GM19468 (cell line): ENCODE data around the gene LCN1.

ENCODE experiments used
- ATAC-seq: cut with Tn5 transposase; IDR thresholded peaks from one replicate; pipeline ENCODE4 v1.9.1; 2021; ENCODE audit warnings: mild to moderate bottlenecking, moderate library complexity, moderate number of reproducible peaks; ENCODE audit not compliant: unreplicated experiment; ENCODE audit errors: extremely low read depth

Gene LCN1

DNA sequence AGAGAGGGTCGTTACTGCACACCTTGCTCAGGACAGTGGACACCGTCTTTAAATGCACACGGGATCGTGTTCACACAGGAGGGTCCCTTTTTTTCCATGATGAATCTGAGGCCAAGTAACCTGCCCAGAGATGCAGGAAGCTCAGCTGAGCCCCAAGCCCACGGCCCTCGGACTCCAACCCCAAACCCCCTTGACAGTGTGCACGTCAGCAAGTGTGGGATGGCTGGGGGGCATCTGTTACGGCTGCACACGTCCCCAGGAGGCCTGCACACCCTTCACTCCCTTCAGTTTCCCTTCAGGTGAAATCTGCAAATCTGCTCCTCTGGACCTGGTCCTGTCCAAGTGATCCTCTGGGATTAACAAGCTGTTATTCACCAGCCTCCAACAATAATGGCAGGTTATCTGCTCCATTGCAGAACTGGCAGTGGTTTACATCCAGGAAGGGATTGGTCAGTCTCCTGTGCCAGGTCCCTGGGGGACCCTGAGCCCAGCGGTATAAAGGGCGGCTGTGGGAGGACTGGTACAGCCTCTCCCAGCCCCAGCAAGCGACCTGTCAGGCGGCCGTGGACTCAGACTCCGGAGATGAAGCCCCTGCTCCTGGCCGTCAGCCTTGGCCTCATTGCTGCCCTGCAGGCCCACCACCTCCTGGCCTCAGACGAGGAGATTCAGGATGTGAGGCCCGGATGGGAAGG, at the start of gene LCN1:
Gene LCN1 (plus strand): TSS at position 525 of the 692 bp plus-strand sequence. CDS start 58 bp downstream, at position 583.
- ATAC-seq = no peak

DNA sequence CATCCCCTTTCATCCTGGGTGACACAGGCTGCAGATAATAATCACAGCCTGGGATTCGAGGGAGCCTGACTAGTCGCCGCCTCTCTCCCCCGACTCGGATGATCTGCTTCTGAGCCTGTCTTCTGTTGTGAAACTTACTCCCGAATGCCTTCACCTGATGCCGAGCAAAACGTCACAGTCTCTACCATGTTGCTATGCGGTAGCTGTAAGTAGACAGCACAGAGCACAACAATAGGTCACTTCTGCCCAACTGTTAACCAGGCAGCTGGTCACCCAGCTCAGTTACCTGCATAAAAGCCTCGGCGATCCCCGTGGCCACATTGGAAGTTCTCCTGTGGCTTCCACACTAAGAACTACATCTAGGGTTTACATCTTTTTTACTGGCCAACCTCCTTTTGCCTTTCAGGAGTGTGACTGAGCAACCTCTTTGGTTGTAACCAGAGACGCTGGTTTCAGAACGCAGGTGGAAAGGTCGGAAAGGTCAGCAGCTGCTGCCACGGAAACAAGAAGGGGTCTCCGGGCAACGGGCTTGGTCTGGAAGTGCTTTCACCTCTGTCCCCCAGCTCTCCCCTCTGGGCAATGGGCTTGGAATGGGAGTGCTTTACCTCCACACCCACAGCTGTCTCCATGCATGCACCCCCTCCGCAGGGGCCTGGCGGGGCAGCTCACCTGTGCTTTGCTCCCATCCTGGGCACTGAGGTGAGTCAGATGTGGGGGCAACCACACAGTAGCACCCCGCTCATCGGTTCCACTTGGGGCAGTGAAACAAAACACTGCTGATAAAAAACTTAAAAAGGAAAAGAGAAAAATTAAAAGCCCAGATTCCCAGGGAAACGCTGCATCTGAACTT, 49.2 kb upstream of the LCN1 start:
- no peak for ATAC-seq

DNA sequence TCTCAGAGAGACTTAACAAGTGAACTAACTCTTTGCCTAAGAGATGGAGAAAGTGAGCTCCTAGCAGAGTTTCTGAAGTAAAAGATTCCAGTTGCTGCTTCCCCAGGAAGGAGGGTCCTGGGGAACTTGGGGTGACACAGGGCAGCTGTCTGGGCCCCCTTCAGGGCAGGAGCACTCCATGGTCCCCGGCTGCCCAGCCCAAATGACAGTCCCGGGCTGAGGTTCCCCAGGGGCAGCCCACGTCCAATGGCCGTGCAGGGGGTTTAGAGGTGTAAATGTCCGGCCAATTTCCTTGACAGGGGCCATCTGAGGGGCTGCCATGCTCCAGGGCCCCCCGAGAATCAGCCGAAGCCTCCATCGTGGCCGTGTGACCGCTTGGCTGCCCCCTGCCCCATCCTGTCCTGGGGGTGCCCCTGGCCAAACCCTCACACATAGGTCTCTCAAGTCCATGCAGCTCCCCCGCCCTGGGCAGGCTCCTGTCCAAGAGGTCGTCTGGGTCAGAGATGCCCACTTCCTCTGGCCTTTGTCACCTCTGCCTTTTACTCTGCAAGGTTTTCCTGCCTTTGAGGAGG, 47.2 kb upstream of the LCN1 start:
- ATAC-seq = no peak

DNA sequence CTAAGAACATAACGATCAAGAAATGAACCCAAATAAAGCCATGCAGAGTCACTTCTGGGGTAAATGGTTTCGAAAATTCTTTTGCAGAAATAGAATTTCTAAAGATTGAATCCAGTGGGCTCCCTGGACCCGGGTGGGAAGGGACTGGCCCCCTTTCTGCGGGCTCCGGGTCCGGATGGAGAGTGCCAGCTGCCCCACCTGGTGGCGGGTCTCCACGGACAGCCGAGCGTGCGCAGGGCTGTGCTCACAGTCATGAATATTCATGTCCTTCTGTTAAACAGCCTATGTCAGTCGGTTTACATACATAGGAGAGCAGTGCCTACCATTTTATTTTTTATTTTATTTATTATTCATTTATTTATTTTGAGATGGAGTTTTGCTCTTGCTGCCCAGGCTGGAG, 46.3 kb upstream of the LCN1 start:
- no peak for ATAC-seq

DNA sequence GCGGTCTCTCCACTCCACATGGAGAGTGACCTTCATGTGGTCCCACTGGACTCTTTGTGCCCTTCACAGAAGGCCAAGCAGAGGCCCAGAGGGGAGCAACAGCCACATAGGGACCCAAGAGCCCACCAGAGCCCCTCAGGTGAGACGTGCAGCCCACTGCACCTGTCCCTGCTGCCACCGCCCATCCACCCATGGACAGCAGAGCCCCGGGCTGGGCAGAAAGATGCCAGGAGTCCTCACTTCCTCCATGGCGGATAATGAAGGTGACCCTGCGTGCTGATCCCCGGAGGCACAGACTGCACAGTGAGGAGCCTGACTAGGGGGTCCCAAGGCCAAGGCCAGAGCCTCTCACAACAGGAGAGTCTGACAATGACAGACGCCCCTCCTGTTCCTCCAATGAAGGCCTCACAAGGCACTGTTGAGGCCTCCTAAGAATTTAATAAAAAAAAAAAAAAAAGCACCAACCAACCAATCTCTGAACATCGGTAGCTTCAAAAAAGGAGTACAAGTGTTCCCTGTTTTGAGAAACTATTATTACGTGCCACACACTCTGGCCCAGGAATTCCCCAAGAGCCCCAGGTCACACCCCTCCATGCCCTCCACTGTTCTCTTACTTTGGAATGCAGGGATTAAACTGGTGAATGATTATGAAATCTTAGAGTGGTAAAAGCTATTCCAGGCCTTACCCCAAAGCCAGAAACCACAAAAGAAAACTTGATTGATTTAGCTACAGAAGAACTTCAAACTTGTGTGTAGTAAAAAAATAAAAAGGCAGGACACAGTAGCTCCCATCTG, 44.5 kb upstream of the LCN1 start:
- ATAC-seq = no peak

DNA sequence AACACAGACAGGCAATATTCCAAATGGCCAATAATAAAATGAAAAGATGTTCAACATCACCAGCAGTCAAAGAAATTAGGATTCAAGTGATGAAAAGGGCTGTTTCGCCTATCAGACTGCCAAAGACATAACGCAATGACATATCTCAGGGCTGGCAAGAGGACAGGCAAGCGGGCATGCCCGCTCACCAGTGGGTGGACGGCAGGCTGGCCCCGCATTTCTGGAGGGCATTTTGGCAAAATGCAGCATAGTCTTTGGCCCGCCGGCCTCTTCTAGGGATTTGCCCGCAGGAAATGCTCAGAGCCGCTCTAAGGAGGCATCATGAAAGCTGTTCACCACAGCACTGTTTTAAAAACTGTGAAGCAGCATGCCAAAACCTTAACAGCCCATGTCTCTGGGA, 43.0 kb upstream of the LCN1 start:
- no peak for ATAC-seq

DNA sequence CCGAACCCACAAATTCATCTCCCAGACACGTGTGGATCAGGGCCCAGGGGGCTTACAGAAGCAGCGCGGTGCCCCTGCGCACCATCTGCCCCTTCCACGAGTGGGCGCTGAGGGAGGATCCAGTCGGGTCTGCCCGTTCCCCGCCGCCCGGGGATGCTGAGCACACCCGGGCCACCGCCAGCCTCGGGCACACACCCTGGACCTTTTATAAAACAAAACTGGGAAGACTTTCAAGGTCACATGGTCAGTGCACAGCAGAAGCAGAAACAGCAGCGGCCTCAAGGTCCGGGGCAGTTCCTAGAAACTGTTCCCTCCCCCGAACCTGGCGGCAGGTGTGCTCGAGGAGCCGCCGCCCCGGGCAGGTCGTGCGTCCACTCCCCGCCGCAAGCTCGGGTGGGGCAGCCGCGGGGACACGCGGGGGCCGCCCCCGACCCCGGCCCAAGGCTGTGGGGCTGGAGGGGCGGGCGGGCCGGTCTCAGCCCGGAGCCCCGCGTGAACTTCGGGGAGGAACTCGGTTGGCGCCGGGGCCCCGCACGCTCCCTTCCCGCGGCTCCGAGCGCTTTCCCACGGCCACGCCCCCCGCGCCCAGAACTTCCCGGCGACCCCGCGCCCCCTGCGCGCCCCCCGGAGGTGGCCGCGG, 42.3 kb upstream of the LCN1 start:
- no peak for ATAC-seq

DNA sequence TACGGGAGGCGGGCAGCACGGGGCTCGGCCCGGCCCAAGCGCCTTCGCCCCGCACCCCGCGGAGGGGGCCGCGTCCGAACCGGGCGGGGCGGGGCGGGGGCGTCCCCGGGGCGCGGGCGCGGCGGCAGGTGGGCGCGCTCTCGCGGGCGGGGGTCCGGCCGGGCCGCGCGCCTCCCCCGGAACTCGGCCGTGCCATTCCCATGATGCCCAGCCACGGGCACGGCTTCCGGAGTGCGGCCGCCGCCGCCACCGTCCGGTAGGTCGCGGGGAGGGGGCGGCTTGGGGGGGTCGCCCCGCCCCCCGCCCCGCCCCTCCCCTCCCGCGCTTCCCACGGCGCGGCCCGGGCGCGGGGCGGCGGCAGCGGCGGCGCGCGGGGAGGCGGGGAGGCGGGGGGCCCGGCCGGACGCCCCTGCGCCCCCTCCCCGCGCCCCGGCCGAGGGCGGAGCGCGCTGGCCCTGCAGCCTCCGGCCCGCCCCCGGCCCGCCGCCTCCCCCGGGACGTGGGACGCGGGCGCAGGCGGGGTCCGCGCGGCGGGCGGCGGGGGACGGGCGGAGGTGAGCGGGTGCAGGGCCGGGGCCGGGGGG, 41.7 kb upstream of the LCN1 start, which contains the start of gene PPP1R26:
Gene PPP1R26 (plus strand): TSS at position 314 of the 584 bp plus-strand sequence. CDS start 4,729 bp downstream, outside the sequence.
- no peak for ATAC-seq

DNA sequence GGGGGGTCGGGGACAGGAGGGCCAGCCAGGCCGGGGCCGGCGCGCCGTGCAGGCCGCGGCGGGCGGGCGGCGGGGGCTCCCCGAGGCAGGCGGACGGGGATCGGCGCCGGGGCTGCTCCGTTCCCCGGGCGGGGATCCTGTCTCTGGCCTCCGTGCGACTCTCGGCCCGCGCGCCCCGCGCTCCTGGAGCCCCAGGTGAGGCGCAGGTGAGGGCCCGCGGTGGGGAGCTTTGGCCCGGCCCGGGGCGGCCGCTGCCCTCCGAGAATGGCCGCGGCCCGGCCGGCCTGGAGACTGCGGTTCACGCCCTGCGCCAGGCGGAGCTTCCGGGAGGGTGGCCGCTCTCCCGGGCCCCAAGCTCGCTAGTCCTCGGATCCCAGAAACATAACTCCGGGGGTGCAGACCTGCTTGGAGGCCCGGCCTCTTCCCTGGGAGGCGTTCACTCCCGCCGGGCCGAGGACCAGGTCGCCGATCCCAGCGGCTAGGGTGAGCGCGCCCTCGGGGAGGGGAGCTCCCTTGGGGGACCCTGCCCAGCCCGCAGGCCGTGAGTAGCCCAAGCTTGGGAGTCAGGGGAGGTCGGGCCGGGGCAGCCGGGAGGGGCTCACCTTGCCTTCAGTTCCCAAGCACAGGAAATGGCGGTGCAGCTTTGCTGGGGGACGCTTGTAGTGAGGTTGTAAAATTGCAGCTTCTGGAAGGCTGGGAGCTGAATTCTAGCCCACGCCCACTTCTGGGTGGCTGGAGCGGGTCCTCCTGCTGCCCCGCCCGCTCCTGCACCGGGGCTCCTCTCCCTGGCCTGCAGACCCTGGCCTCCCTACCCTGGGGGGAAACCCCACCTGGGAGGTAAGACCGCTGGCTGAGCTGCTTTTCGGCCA, 40.9 kb upstream of the LCN1 start:
- no peak for ATAC-seq

DNA sequence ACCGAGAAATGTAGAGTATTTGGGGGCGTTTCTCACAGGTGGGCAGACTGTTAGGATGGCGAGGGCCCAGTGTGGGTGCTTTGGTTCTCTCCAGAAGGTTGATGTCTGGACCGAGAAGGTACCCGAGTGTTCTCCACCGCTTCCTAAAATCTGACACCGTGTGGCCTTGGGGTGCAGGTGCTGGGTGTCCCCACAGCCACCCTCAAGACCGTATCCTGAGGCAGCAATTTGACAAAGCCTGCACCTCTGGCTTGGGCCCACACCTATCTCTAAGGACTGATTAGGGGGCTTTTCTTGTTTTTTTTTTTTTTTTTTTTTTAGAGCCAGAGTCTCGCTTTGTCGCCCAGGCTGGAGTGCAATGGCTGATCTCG, 40.3 kb upstream of the LCN1 start:
- ATAC-seq = no peak

DNA sequence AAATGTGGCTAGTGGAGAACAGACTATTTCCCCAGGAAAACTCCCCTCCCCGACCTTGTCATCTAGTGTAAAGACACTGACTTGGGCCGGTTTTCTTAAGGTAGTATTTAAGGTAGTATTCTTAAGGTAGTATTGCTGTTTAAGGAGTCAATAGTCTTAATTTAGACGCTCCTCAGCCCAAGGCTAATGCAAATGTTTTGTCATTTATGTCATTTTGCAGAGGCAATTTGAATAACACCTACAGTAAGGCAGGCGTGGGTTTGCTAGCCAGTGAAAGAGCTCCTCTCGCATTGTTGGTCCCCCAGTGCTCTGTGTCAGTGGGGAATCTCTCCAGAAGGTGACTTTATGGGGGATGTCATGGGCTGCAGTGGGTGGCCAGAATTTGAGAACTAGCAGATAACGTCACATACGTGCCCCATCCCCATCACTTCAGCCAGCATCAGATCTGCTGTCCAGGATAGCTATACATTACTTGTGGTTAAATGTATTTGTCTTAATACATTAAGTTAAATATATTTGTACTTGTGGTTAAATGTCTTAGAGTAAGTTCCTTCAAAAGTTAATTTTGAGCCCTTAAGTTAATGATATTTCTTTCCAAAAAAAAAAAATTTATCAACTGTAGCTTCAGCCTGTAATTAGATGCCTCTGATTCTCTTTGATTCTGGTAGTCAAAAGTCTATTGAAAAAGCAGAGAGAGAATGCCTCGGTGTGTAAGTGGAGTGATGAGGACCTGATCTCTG, 39.1 kb upstream of the LCN1 start:
- ATAC-seq = no peak

DNA sequence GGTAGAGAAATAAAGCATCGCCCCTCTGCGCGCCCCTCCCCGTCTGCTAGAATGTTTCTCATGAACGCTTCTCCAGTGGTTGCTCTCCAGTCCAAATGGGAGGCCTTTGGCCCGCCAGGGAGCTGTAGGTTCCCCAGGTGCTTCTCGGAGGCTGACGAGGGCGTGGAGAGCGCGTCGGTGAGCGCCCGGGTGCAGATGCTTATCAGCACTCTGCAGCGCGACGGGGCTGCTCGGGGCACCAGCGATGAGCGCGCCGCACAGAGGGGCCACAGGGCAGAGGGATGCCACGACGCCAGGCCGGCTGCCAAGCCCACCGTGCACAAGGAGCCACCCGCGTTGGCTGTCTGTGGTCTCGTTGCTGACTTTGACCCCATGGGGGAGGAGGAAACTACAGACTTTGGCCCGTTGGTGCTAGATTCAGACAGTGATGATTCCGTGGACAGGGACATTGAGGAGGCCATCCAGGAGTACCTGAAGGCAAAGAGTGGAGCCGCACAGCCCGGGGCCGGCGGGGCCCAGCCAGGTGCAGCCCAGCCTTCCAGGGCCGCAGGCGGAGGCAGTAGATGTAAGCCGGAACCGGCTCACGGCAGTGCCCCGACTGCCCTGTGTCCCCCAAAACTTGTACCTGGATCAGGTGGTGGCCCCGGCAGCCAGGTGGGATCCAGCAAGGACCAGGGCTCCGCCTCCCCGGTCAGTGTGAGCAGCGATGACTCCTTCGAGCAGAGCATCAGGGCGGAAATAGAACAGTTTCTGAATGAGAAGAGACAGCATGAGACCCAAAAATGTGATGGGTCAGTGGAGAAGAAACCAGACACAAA, 36.6 kb upstream of the LCN1 start:
- ATAC-seq = no peak

DNA sequence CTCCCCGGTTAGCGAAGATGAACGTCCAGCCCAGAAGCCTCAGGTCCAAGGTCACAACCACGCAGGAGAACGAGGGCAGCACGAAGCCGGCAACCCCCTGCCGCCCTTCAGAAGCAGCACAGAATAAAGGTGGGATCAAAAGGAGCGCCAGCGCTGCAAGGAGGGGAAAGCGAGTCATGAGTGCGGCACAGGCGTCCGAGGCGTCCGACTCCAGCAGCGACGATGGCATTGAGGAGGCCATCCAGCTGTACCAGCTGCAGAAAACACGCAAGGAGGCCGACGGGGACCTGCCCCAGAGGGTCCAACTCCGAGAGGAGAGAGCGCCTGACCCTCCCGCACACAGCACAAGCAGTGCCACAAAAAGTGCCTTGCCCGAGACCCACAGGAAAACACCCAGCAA, 35.9 kb upstream of the LCN1 start:
- ATAC-seq = no peak

DNA sequence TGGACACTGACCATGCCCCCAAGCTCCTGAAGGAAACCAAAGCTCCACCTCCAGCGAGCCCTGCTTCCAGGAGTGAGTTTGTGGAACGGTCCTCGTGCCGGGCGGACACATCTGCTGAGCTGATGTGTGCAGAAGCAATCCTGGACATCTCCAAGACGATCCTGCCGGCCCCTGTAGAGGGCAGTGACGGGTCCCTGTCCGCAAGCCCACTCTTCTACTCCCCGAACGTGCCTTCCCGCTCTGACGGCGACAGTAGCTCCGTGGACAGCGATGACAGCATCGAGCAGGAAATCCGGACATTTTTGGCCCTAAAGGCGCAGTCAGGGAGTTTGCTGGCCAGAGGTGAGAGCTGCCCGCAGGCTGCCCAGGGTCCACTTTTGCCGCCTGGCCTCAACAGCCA, 35.4 kb upstream of the LCN1 start:
- ATAC-seq = no peak

DNA sequence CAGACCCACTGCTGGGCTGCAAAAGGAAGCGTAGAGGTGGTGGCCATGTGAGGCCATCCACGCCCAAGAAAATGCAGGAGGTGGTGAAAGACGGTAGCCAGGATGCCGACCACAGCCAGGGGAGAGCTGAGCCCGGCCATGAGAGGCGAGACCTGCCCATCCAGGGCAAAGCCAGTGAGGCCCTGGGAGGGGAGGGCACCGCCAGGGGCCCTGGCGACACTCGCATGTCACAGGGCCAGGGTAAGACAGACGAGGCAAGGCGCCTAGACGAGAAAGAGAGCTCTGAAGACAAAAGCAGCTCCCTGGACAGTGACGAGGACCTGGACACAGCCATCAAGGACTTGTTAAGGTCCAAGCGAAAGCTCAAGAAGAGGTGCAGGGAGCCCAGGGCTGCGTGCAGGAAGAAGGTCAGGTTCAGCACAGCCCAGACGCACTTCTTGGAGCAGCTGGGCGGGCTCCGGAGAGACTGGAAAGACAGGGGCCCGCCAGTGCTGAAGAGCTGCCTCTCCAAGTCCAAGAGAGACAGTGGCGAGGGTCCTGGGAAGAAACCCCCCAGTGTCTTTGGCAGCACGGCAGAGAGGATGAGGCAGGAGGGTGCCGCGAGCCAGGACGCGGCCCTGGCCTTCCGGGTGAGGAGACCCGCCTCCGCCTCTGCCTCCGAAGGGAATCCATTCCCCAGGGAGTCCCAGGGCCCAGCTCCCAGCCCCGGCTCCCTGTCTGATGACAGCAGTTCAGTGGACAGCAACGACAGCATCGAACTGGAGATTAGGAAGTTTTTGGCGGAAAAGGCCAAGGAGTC, 34.8 kb upstream of the LCN1 start:
- ATAC-seq = no peak

DNA sequence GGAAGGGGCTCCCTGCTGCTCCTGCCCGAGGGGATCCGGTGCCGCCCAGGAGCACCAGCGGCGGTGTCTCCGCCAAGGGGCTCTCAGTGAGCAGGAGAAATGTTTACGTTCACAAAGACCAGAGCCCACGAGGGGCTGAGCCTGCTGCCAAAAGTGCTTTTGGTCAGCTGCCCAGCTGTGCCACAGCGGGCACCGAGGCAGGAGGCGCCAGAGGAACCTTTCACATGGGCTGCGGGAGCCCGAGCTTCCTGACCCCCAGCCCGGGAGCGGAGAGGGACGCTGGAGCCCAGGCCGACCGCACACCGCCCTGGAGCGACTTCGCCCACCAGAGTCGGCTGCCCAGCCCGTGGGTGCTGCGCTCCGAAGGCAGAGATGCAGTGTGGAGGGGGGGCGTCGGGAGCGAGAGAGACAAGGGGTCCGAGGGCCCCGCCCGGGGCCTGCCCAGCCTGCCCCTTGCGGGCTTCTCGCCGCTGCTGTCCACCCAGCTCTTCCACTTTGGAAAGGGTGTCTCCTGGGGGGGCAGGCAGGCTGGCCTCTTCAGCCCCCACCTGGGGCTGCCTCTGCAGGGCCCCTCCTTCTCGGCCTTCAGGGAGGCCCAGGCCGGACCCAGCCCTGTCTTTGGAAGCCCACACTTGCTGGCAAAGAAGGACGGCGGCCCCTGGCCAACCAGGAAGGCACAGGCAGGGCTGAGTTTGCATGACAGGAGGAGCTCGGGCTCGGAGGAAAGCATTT, 33.8 kb upstream of the LCN1 start:
- ATAC-seq = no peak
